Endodermal cell (in vitro differentiated cells): Measurements from ENCODE around the gene CASZ1. TPM values are rescaled to one million over a fixed set of nuclear protein-coding genes. Genes with fewer than 3 reads are reported as not detected.

Experiments used
- DNase-seq: peaks from one replicate; pipeline ENCODE4 v3.0.0-alpha.2; 2017
- H3K27ac ChIP-seq: 2 replicates; pipeline ENCODE4 v1.5.1; 2013; ENCODE audit warnings: mild to moderate bottlenecking, low read depth, low read length, moderate library complexity
- H3K27me3 ChIP-seq: 2 replicates; pipeline ENCODE4 v1.6.1; 2013; ENCODE audit warnings: mild to moderate bottlenecking, low read length, moderate library complexity; ENCODE audit not compliant: insufficient read depth, control insufficient read depth, poor library complexity, severe bottlenecking
- H3K36me3 ChIP-seq: 2 replicates; pipeline ENCODE4 v1.7.0; 2013; ENCODE audit warnings: mild to moderate bottlenecking, low read length, moderate library complexity; ENCODE audit not compliant: control insufficient read depth, insufficient read depth
- H3K4me1 ChIP-seq: one replicate; pipeline ENCODE4 v1.7.0; 2013; ENCODE audit warnings: low read length; ENCODE audit not compliant: control insufficient read depth, insufficient read depth
- H3K4me3 ChIP-seq: 2 replicates; pipeline ENCODE4 v1.5.1; 2013; ENCODE audit warnings: mild to moderate bottlenecking, low read length, moderate library complexity
- H3K9ac ChIP-seq: 2 replicates; pipeline ENCODE4 v1.6.1; 2013; ENCODE audit warnings: mild to moderate bottlenecking, low read length, moderate library complexity; ENCODE audit not compliant: poor library complexity, severe bottlenecking; ENCODE audit errors: extremely low read depth
- H3K9me3 ChIP-seq: 2 replicates; pipeline ENCODE4 v1.6.1; 2013; ENCODE audit warnings: mild to moderate bottlenecking, low read length, moderate library complexity; ENCODE audit not compliant: control insufficient read depth
- H3K27ac Mint-ChIP-seq: 2 replicates; pipeline ENCODE4 v1.8.0; 2020; ENCODE audit warnings: mixed read lengths
- H3K27me3 Mint-ChIP-seq: 2 replicates; pipeline ENCODE4 v1.8.0; 2021; ENCODE audit warnings: mild to moderate bottlenecking, mixed read lengths; ENCODE audit not compliant: insufficient read depth
- H3K36me3 Mint-ChIP-seq: 2 replicates; pipeline ENCODE4 v1.8.0; 2020; ENCODE audit warnings: low read depth, mixed read lengths
- H3K4me1 Mint-ChIP-seq: 2 replicates; pipeline ENCODE4 v1.8.0; 2020; ENCODE audit warnings: mixed read lengths
- H3K4me3 Mint-ChIP-seq: 2 replicates; pipeline ENCODE4 v1.8.0; 2020; ENCODE audit warnings: mild to moderate bottlenecking, moderate library complexity, mixed read lengths
- H3K9me3 Mint-ChIP-seq: 2 replicates; pipeline ENCODE4 v1.8.0; 2020; ENCODE audit warnings: mild to moderate bottlenecking, mixed read lengths
- WGBS, 2 experiments: methylation state at CpG; one replicate each; pipeline versions ENCODE4 v1.1.5 to v1.1.7; 2013; ENCODE audit warnings: missing lambda C conversion rate in 2 of 2, mixed read lengths in 1 of 2; ENCODE audit not compliant: insufficient coverage in 1 of 2, insufficient read length in 1 of 2; 5-methylcytosine and 5-hydroxymethylcytosine counted together
- total RNA-seq, 2 donors: library from RNA; stranded (reverse); fragmentation: NEBNext Ultra II Directional in 1 of 2; extraction: Animal tissue kit (Norgen Biotek cat#: 25700) in 1 of 2; gene quantifications; 2 replicates in 1 of 2; 3 replicates in 1 of 2; pipeline ENCODE4 v1.2.1, GENCODE V29; 2021
- TF ChIP-seq, protein P1 (sequence below): fragments of 200-600 bp; sonication (generic); conservative IDR thresholded peaks from 2 replicates; pipeline ENCODE4 v1.5.0; 2021; ENCODE audit warnings: antibody characterized with exemption, mild to moderate bottlenecking

The CASZ1 gene
- total RNA-seq, 2 donors from 2014 or later, result 3.5 to 5.9 TPM

DNA sequence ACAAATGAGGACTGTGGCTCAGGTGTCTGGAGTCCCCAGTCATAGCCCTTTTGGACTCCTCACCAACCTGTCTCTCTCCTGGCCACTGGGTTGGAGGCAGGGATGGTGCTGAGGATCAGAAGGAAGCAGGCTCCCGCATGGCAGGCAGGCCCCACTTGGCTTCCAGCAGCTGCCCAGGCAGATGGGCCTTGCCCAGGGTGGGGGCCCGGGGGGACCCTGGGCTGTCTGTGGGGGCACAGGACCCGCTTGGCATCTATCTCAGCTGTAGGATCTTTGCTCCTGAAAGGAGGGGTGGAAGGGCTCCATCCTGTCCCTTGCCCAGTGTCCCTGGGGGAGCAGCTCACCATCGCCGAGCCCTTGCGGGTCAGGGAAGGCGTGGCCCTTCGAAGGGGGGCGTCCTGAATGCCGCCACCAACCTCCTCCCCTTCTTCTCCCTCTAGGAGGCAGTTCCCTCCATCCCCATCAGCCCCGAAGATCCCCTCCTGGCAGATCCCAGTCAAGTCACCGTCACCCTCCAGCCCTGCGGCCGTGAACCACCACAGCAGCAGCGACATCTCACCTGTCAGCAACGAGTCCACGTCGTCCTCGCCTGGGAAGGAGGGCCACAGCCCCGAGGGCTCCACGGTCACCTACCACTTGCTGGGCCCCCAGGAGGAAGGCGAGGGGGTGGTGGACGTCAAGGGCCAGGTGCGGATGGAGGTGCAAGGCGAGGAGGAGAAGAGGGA is 167.2 kb downstream of the CASZ1 start:
- Histone ChIP-seq H3K27ac (no peak overlapping the region), H3K36me3 (no peaks in the 10 kb centered on the region), H3K4me1 (no peaks in the 10 kb centered on the region), H3K27me3 (no peaks in the 10 kb centered on the region), H3K4me3 (no peak overlapping the region), H3K9ac (no peak overlapping the region), H3K9me3 (no peaks in the 10 kb centered on the region)
- DNase-seq, result no peak
- no peaks in the 10 kb centered on the region for H3K27me3 Mint-ChIP-seq
- no peak overlapping the region for H3K4me3 Mint-ChIP-seq
- no peaks in the 10 kb centered on the region for H3K9me3 Mint-ChIP-seq
- 93 to 98% methylated on average over 10 to 25 of the region's 25 CpGs for WGBS, 2 experiments
- TF ChIP-seq, protein P1, sequence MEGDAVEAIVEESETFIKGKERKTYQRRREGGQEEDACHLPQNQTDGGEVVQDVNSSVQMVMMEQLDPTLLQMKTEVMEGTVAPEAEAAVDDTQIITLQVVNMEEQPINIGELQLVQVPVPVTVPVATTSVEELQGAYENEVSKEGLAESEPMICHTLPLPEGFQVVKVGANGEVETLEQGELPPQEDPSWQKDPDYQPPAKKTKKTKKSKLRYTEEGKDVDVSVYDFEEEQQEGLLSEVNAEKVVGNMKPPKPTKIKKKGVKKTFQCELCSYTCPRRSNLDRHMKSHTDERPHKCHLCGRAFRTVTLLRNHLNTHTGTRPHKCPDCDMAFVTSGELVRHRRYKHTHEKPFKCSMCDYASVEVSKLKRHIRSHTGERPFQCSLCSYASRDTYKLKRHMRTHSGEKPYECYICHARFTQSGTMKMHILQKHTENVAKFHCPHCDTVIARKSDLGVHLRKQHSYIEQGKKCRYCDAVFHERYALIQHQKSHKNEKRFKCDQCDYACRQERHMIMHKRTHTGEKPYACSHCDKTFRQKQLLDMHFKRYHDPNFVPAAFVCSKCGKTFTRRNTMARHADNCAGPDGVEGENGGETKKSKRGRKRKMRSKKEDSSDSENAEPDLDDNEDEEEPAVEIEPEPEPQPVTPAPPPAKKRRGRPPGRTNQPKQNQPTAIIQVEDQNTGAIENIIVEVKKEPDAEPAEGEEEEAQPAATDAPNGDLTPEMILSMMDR, result no peak
- peaks cover 8% of the 10 kb centered on the region for H3K36me3 Mint-ChIP-seq
- H3K4me1 Mint-ChIP-seq, result peaks cover 10% of the 10 kb centered on the region
- no peak overlapping the region for H3K27ac Mint-ChIP-seq

DNA sequence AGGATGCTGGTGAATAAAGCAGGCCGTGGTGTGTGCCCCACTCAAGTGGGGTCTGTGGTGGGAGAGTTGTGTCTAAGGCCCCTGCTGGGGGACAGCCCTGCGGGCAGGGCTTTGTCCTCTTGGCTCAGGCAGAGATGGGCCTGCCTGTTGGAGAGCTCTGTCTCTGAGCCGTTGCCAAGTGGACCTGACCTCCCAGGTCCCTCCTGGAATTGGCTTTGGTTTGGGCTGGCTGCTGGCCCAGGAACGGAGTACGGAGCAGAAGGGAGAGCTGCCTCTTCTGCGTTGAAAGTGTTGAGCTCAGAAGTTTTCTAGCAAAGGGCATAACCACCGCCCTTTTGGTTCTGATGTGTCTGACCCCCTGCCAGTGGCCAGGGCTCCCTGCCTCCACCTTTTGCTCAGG is 167.8 kb downstream of the CASZ1 start:
- 91 to 94% methylated on average over 6 to 7 of the region's 7 CpGs for WGBS, 2 experiments
- H3K9me3 Mint-ChIP-seq, result no peaks in the 10 kb centered on the region
- H3K4me1 Mint-ChIP-seq, result peaks cover 10% of the 10 kb centered on the region
- no peak overlapping the region for H3K4me3 ChIP-seq
- H3K4me3 Mint-ChIP-seq, result no peak overlapping the region
- H3K36me3 ChIP-seq, result no peaks in the 10 kb centered on the region
- H3K27me3 ChIP-seq, result no peaks in the 10 kb centered on the region
- H3K36me3 Mint-ChIP-seq, result peaks cover 12% of the 10 kb centered on the region
- no peak overlapping the region for H3K9ac ChIP-seq
- H3K9me3 ChIP-seq, result no peaks in the 10 kb centered on the region
- TF ChIP-seq, protein P1, result no peak
- no peaks in the 10 kb centered on the region for H3K4me1 ChIP-seq
- no peak for DNase-seq
- H3K27ac ChIP-seq, result no peak overlapping the region
- no peaks in the 10 kb centered on the region for H3K27me3 Mint-ChIP-seq
- H3K27ac Mint-ChIP-seq, result no peak overlapping the region

DNA sequence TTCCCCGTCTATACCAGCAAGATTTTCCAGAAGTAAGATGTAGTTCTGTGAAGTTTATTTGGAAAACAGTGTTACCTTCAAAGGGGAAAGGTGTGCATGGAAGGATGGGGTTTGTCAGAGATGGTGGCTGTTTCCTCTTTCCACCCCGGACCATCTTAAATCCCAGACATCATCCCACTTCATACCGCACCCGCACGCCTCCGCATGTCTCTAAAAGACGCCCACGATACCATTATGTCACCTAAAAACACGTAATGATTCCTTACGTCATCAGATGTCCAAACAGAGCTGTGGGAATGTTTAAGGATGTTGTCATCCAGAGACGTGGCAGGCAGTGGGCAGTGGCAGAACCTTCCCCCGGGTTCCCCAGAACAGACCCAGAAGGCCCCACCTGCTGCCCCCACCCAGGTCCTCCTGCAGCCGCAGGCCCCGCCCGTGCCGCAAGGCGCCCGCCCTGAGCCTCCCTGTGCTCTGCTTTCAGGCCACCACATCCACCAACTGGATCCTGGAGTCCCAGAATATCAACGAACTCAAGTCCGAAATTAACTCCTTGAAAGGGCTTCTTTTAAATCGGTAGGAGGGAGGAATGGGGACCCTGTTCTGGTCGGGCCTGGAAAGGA is 169.5 kb downstream of the CASZ1 start:
- Mint-ChIP-seq H3K36me3 (peaks cover 12% of the 10 kb centered on the region), H3K4me1 (peaks cover 4% of the 10 kb centered on the region), H3K27me3 (no peaks in the 10 kb centered on the region), H3K4me3 (no peak overlapping the region), H3K9me3 (no peaks in the 10 kb centered on the region), H3K27ac (no peak overlapping the region)
- Histone ChIP-seq H3K4me3 (no peak overlapping the region), H3K9me3 (no peaks in the 10 kb centered on the region), H3K27me3 (no peaks in the 10 kb centered on the region), H3K27ac (no peak overlapping the region), H3K4me1 (no peaks in the 10 kb centered on the region), H3K9ac (no peak overlapping the region), H3K36me3 (no peaks in the 10 kb centered on the region)
- no peak for DNase-seq
- TF ChIP-seq, protein P1, result no peak
- WGBS, 2 experiments, result 96 to 97% methylated on average over 10 to 22 of the region's 22 CpGs
